Measurements from ENCODE around the gene WDR89.

The WDR89 gene

DNA sequence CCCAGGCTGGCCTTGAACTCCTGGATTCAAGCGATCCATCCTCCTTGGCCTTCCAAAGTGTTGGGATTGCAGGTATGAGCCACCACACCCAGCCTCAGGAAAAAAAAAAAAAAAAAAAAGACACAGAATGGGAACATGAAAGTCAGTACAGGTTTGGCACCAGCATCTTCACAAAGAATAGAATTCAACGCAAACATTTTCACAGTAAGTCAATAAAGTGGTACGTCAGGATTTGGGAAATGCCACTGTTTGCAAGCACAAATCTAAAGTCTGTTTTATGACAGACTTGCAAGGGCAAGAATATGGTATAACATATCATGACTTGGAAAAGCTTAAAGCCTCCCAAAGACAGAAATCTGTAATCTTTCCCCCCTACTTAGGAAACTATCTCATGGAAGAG, 34.9 kb upstream of the WDR89 start:
- TF ChIP-seq, protein P1, sequence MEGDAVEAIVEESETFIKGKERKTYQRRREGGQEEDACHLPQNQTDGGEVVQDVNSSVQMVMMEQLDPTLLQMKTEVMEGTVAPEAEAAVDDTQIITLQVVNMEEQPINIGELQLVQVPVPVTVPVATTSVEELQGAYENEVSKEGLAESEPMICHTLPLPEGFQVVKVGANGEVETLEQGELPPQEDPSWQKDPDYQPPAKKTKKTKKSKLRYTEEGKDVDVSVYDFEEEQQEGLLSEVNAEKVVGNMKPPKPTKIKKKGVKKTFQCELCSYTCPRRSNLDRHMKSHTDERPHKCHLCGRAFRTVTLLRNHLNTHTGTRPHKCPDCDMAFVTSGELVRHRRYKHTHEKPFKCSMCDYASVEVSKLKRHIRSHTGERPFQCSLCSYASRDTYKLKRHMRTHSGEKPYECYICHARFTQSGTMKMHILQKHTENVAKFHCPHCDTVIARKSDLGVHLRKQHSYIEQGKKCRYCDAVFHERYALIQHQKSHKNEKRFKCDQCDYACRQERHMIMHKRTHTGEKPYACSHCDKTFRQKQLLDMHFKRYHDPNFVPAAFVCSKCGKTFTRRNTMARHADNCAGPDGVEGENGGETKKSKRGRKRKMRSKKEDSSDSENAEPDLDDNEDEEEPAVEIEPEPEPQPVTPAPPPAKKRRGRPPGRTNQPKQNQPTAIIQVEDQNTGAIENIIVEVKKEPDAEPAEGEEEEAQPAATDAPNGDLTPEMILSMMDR (IDR thresholded peaks at IDR 0.05; ENCODE audit: low read depth, low read length), result no peak
- no peak overlapping the region for H3K4me3 ChIP-seq (ENCODE audit: low read depth, low read length)

DNA sequence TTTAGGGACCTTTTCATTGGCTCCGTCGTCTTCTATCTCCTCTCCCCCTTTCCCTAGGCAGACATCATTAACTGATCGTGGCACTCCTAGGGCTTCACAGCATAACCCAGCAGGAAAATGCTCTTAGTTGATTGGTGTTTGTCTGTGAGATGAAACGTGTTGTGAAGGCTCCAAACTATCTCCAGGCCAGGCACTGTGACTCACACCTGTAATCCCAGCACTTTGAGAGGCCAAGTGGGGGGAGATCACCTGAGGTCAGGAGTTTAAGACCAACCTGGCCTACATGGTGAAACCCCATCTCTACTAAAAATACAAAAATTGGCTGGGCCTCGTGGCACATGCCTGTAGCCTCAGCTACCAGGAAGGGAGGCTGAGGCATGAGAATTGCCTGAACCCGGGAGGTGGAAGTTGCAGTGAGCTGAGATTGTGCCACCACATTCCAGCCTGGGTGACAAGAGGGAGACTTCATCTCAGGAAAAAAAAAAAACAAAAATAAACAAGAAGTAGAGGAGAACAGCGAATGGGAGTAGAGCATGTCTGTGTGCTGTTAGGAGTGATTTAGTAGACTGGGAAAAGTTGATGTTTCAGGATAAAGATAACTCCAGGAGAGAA, 32.3 kb upstream of the WDR89 start:
- TF ChIP-seq, protein P1 (IDR thresholded peaks at IDR 0.05; ENCODE audit: low read depth, low read length), result no peak

DNA sequence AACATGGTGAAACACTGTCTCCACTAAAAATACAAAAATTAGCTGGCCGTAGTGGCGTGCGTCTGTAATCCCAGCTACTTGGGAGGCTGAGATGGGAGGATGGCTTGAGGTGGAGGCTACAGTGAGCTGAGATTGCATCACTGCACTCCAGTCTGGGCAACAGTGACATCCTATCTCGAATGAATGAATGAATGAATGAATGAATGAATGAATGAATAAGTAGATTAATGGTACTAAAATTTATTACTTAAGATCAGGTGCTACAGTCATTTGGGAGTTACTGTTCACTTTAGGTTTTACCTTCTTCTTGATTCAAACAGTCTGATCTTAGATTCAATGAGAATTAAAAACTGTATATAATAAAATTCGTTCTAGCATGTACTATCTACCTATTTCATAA, 31.6 kb upstream of the WDR89 start:
- no peak overlapping the region for H3K4me3 ChIP-seq (ENCODE audit: low read depth, low read length)
- TF ChIP-seq, protein P1 (IDR thresholded peaks at IDR 0.05; ENCODE audit: low read depth, low read length), result no peak

More for the DNA sequence above, 32.3 kb upstream of the WDR89 start:
- H3K4me3 ChIP-seq (ENCODE audit: low read depth, low read length), result no peak overlapping the region

DNA sequence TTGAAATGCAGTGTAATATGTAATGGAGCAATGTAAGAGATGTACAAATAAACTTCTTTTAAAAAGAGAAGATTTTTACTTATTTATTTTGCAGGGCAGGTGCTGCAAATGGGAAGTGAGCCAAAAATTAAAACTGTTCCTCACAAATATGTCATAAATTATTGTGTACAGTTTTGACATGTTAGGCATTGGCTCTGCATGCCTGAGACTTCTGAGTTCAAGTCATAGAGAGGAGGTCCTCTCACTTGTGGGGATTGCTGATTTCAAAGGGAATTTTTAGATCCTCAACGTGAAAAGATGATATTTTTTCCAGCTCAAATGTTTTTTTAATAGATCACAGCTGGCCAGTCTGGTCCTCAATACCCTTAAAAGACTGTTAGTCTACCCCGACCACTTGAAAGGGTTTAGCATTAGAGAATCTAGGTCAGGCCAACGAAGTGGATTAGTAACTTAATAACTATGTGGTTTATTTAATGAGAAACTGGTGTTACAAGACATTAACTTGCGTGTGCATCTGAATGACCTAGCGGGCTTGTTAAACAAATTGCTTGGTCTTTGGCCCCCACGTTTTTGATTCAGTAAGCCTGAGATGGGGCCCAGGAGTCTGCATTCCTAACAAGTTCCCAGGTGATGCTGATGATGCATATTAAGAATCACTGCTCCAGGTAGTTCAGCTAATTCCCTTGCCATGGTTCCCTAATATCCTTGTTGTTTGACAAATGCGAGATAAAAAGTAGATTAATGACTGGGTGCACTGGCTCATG, 30.9 kb upstream of the WDR89 start:
- TF ChIP-seq, protein P1 (IDR thresholded peaks at IDR 0.05; ENCODE audit: low read depth, low read length), result no peak

GRCh38 chr14:63671987-63672386, 30.3 kb upstream of the WDR89 start:
- no peak overlapping the region for H3K4me3 ChIP-seq (ENCODE audit: low read depth, low read length)
- TF ChIP-seq, protein P1 (IDR thresholded peaks at IDR 0.05; ENCODE audit: low read depth, low read length), result no peak

More for the DNA sequence above, 30.9 kb upstream of the WDR89 start:
- H3K4me3 ChIP-seq (ENCODE audit: low read depth, low read length), result no peak overlapping the region

DNA sequence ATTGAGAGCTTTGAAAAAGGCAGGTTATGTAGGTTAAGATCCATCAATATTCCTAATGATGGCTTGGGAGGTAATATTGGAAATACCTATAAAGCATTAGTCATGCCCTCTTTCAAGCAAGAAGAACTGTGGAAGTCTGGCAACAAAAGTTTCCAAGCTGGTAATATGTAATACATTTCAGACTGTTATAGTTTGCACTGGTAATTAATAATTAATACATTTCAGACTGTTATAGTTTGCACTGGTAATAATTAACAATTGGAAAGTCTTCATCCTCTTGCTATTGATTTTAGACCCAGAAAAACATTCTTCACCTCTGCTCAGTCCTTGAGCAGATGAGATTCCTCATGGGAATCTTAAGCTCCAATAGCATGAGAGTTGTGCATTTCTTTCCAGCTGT, 29.0 kb upstream of the WDR89 start:
- H3K4me3 ChIP-seq (ENCODE audit: low read depth, low read length), result no peak overlapping the region
- TF ChIP-seq, protein P1 (IDR thresholded peaks at IDR 0.05; ENCODE audit: low read depth, low read length), result no peak

DNA sequence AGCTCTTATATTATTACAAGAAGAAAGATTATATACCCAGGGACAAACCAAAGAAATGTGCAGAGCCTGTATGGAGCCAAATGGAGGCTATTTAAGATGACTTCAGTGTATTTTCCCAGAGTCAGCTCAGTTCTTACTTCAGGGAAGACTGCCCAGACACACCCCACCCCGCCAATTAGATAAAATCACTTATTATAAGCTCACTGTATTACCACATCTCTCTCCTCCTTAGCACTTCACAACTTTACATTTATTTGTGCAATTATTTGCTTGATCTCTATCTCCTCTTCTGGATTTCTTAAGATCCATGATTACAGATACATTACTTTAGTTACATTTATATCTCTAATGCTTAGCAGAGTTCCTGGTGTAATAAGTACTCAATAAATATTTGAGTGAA, 24.7 kb upstream of the WDR89 start:
- no peak overlapping the region for H3K4me3 ChIP-seq (ENCODE audit: low read depth, low read length)
- TF ChIP-seq, protein P1 (IDR thresholded peaks at IDR 0.05; ENCODE audit: low read depth, low read length), result no peak

Measured in WI38 (cell line).